ENCODE data around the gene KRT16. TPM values are rescaled to one million over a fixed set of nuclear protein-coding genes. Genes with fewer than 3 reads are reported as not detected.
A peak's percentile ranks its signal among the peaks of the same experiment; 100 is the strongest.

KRT16 gene
- total RNA-seq, 1 donor from 2014 or later, result 0.79 TPM

- Histone ChIP-seq H4K20me1 (ENCODE audit: insufficient read depth, low read length) (no peaks in the 10 kb centered on the region), H2AFZ (ENCODE audit: low read depth, low read length) (no peak overlapping the region), H3K36me3 (ENCODE audit: insufficient read depth, low read length) (no peaks in the 10 kb centered on the region), H3K9me3 (ENCODE audit: insufficient read depth, low read depth, low read length) (no peaks in the 10 kb centered on the region), H3K79me2 (ENCODE audit: insufficient read depth, low read length) (no peaks in the 10 kb centered on the region), H3K4me3 (ENCODE audit: insufficient read depth, low read depth, low read length) (no peak overlapping the region), H3K27ac (ENCODE audit: low read depth, low read length) (no peak overlapping the region), H3K9ac (ENCODE audit: low read length) (no peak overlapping the region), H3K4me1 (ENCODE audit: insufficient read depth, low read length) (no peaks in the 10 kb centered on the region), H3K4me2 (ENCODE audit: low read length) (no peak overlapping the region), H3K27me3 (ENCODE audit: insufficient read depth, low read length) (no peaks in the 10 kb centered on the region)
- FAIRE-seq, result no peak
- Mint-ChIP-seq H3K36me3 (ENCODE audit: low read depth, unreplicated experiment) (no peaks in the 10 kb centered on the region), H3K4me1 (ENCODE audit: low read depth, unreplicated experiment) (peaks cover 2% of the 10 kb centered on the region), H3K9me3 (ENCODE audit: unreplicated experiment) (no peaks in the 10 kb centered on the region), H3K4me3 (ENCODE audit: unreplicated experiment) (no peak overlapping the region), H3K27me3 (ENCODE audit: low read depth, unreplicated experiment) (peaks cover 6% of the 10 kb centered on the region), H3K27ac (ENCODE audit: unreplicated experiment) (no peak overlapping the region)
- TF ChIP-seq EZH2 (IDR thresholded peaks at IDR 0.05; ENCODE audit: insufficient read depth, low read length), result no peak
- TF ChIP-seq CTCF (IDR thresholded peaks at IDR 0.05; ENCODE audit: insufficient read depth, low read depth, low read length), result no peak
- no peak for DNase-seq (ENCODE audit: low read depth)
Observed at GRCh38 chr17:41656249-41657023, 43.9 kb upstream of the KRT16 start.

GRCh38 chr17:41655611-41656111, 43.1 kb upstream of the KRT16 start:
- no peak overlapping the region for H3K9ac ChIP-seq (ENCODE audit: low read length)
- FAIRE-seq (no peak), DNase-seq (ENCODE audit: low read depth) (no peak)
- H3K79me2 ChIP-seq (ENCODE audit: insufficient read depth, low read length), result no peaks in the 10 kb centered on the region
- no peak overlapping the region for H3K4me3 ChIP-seq (ENCODE audit: insufficient read depth, low read depth, low read length)
- H3K4me2 ChIP-seq (ENCODE audit: low read length), result no peak overlapping the region
- H3K9me3 Mint-ChIP-seq (ENCODE audit: unreplicated experiment), result no peaks in the 10 kb centered on the region
- no peaks in the 10 kb centered on the region for H3K27me3 ChIP-seq (ENCODE audit: insufficient read depth, low read length)
- peak overlapping the region; percentile 60 for H2AFZ ChIP-seq (ENCODE audit: low read depth, low read length)
- H3K4me1 ChIP-seq (ENCODE audit: insufficient read depth, low read length), result no peaks in the 10 kb centered on the region
- TF ChIP-seq CTCF (IDR thresholded peaks at IDR 0.05; ENCODE audit: insufficient read depth, low read depth, low read length), result no peak
- TF ChIP-seq EZH2 (IDR thresholded peaks at IDR 0.05; ENCODE audit: insufficient read depth, low read length), result no peak
- H3K9me3 ChIP-seq (ENCODE audit: insufficient read depth, low read depth, low read length), result no peaks in the 10 kb centered on the region
- peaks cover 2% of the 10 kb centered on the region for H3K4me1 Mint-ChIP-seq (ENCODE audit: low read depth, unreplicated experiment)
- H3K36me3 Mint-ChIP-seq (ENCODE audit: low read depth, unreplicated experiment), result no peaks in the 10 kb centered on the region
- H3K27me3 Mint-ChIP-seq (ENCODE audit: low read depth, unreplicated experiment), result peaks cover 5% of the 10 kb centered on the region
- H3K36me3 ChIP-seq (ENCODE audit: insufficient read depth, low read length), result no peaks in the 10 kb centered on the region
- H4K20me1 ChIP-seq (ENCODE audit: insufficient read depth, low read length), result no peaks in the 10 kb centered on the region
- H3K27ac ChIP-seq (ENCODE audit: low read depth, low read length), result no peak overlapping the region
- H3K4me3 Mint-ChIP-seq (ENCODE audit: unreplicated experiment), result no peak overlapping the region
- H3K27ac Mint-ChIP-seq (ENCODE audit: unreplicated experiment), result no peak overlapping the region
